Endodermal cell (in vitro differentiated cells): ENCODE measurements around the gene ASPG. TPM values are rescaled to one million over a fixed set of nuclear protein-coding genes. Genes with fewer than 3 reads are reported as not detected.

ENCODE experiments used
- DNase-seq: peaks from one replicate; pipeline ENCODE4 v3.0.0-alpha.2; 2017
- H3K27ac ChIP-seq: 2 replicates; pipeline ENCODE4 v1.5.1; 2013; ENCODE audit warnings: mild to moderate bottlenecking, low read depth, low read length, moderate library complexity
- H3K27me3 ChIP-seq: 2 replicates; pipeline ENCODE4 v1.6.1; 2013; ENCODE audit warnings: mild to moderate bottlenecking, low read length, moderate library complexity; ENCODE audit not compliant: insufficient read depth, control insufficient read depth, poor library complexity, severe bottlenecking
- H3K36me3 ChIP-seq: 2 replicates; pipeline ENCODE4 v1.7.0; 2013; ENCODE audit warnings: mild to moderate bottlenecking, low read length, moderate library complexity; ENCODE audit not compliant: control insufficient read depth, insufficient read depth
- H3K4me1 ChIP-seq: one replicate; pipeline ENCODE4 v1.7.0; 2013; ENCODE audit warnings: low read length; ENCODE audit not compliant: control insufficient read depth, insufficient read depth
- H3K4me3 ChIP-seq: 2 replicates; pipeline ENCODE4 v1.5.1; 2013; ENCODE audit warnings: mild to moderate bottlenecking, low read length, moderate library complexity
- H3K9ac ChIP-seq: 2 replicates; pipeline ENCODE4 v1.6.1; 2013; ENCODE audit warnings: mild to moderate bottlenecking, low read length, moderate library complexity; ENCODE audit not compliant: poor library complexity, severe bottlenecking; ENCODE audit errors: extremely low read depth
- H3K9me3 ChIP-seq: 2 replicates; pipeline ENCODE4 v1.6.1; 2013; ENCODE audit warnings: mild to moderate bottlenecking, low read length, moderate library complexity; ENCODE audit not compliant: control insufficient read depth
- H3K27ac Mint-ChIP-seq: 2 replicates; pipeline ENCODE4 v1.8.0; 2020; ENCODE audit warnings: mixed read lengths
- H3K27me3 Mint-ChIP-seq: 2 replicates; pipeline ENCODE4 v1.8.0; 2021; ENCODE audit warnings: mild to moderate bottlenecking, mixed read lengths; ENCODE audit not compliant: insufficient read depth
- H3K36me3 Mint-ChIP-seq: 2 replicates; pipeline ENCODE4 v1.8.0; 2020; ENCODE audit warnings: low read depth, mixed read lengths
- H3K4me1 Mint-ChIP-seq: 2 replicates; pipeline ENCODE4 v1.8.0; 2020; ENCODE audit warnings: mixed read lengths
- H3K4me3 Mint-ChIP-seq: 2 replicates; pipeline ENCODE4 v1.8.0; 2020; ENCODE audit warnings: mild to moderate bottlenecking, moderate library complexity, mixed read lengths
- H3K9me3 Mint-ChIP-seq: 2 replicates; pipeline ENCODE4 v1.8.0; 2020; ENCODE audit warnings: mild to moderate bottlenecking, mixed read lengths
- CTCF ChIP-seq: fragments of 200-600 bp; sonication (generic); conservative IDR thresholded peaks from 2 replicates; pipeline ENCODE4 v1.5.0; 2021; ENCODE audit warnings: antibody characterized with exemption, mild to moderate bottlenecking
- WGBS, 2 experiments: methylation state at CpG; one replicate each; pipeline versions ENCODE4 v1.1.5 to v1.1.7; 2013; ENCODE audit warnings: missing lambda C conversion rate in 2 of 2, mixed read lengths in 1 of 2; ENCODE audit not compliant: insufficient coverage in 1 of 2, insufficient read length in 1 of 2; 5-methylcytosine and 5-hydroxymethylcytosine counted together
- total RNA-seq, 2 donors: library from RNA; stranded (reverse); fragmentation: NEBNext Ultra II Directional in 1 of 2; extraction: Animal tissue kit (Norgen Biotek cat#: 25700) in 1 of 2; gene quantifications; 2 replicates in 1 of 2; 3 replicates in 1 of 2; pipeline ENCODE4 v1.2.1, GENCODE V29; 2021

ASPG gene
- total RNA-seq, 2 donors from 2014 or later: 0.71 to 1.4 TPM

DNA sequence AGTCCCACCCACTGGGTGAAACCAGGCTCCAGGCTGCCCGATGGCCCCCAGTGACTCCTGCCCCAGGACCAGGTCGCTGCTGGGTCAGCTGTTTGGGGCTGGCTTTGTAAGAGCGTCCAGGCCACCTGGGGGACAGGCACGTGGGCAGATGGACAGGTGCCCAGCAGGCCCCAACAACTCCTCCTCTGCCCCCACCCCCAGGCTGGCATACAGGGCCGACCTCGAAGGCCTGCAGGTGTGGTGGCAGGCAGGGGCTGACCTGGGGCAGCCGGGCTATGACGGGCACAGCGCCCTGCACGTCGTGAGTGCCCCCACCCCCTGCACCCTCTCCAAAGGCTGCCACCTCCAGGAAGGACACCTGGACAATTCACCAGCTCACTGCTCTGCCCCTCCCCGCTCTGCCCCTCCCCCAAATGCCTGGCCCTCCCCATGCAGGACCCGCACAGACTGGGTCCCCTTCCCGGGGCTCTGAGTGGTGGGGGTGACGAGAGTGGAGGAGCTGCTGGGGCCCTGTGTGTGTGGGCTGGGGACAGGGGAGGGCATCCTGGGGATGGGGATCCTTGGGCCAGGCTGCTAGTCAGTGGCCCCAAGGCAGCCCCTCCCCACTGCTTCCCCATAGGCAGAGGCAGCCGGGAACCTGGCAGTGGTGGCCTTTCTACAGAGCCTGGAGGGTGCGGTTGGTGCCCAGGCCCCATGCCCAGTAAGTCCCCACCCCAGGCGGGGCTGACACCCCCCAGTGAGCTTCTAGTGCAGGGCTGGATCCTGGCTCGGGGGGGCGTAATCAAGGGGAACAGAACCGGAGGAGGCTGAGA is 26.0 kb downstream of the ASPG start:
- no peaks in the 10 kb centered on the region for H3K36me3 Mint-ChIP-seq
- 83 to 90% methylated on average over 1 to 20 of the region's 21 CpGs for WGBS, 2 experiments
- Histone ChIP-seq H3K9ac (no peak overlapping the region), H3K4me3 (no peak overlapping the region), H3K36me3 (no peaks in the 10 kb centered on the region), H3K9me3 (no peaks in the 10 kb centered on the region), H3K27ac (no peak overlapping the region), H3K27me3 (peaks cover 18% of the 10 kb centered on the region), H3K4me1 (no peaks in the 10 kb centered on the region)
- DNase-seq: peak; percentile 30
- no peak overlapping the region for H3K4me3 Mint-ChIP-seq
- TF ChIP-seq CTCF: no peak
- peaks cover 25% of the 10 kb centered on the region for H3K27me3 Mint-ChIP-seq
- no peaks in the 10 kb centered on the region for H3K9me3 Mint-ChIP-seq
- no peaks in the 10 kb centered on the region for H3K4me1 Mint-ChIP-seq
- H3K27ac Mint-ChIP-seq: no peak overlapping the region

GRCh38 chr14:104112113-104112505 is 26.6 kb downstream of the ASPG start:
- H3K27ac ChIP-seq: no peak overlapping the region

More at GRCh38 chr14:104112113-104112505, 26.6 kb downstream of the ASPG start:
- Mint-ChIP-seq H3K27ac (no peak overlapping the region), H3K9me3 (no peaks in the 10 kb centered on the region), H3K4me3 (no peak overlapping the region), H3K4me1 (no peaks in the 10 kb centered on the region), H3K36me3 (no peaks in the 10 kb centered on the region), H3K27me3 (peaks cover 25% of the 10 kb centered on the region)
- peak; percentile 22 for DNase-seq
- H3K9ac ChIP-seq: no peak overlapping the region
- TF ChIP-seq CTCF: no peak
- H3K9me3 ChIP-seq: no peaks in the 10 kb centered on the region
- H3K36me3 ChIP-seq: no peaks in the 10 kb centered on the region
- H3K27me3 ChIP-seq: peaks cover 24% of the 10 kb centered on the region
- H3K4me1 ChIP-seq: no peaks in the 10 kb centered on the region
- H3K4me3 ChIP-seq: no peak overlapping the region
- 89 to 96% methylated on average over 3 to 6 of the region's 6 CpGs for WGBS, 2 experiments
